Epithelial cell of esophagus (primary cell): ENCODE measurements around the gene SCRN3.
"Not testable (repeated sequence)": the region's sequence is repeated elsewhere in the genome, so short reads cannot be mapped to it uniquely, and the experiment has no call there.

Experiments used
- DNase-seq: peaks from one replicate; pipeline ENCODE4 v3.0.0; 2010; ENCODE audit warnings: low read depth
- H3K4me3 ChIP-seq: 2 replicates; pipeline ENCODE4 v1.5.1; 2011; ENCODE audit warnings: mild to moderate bottlenecking, low read length, control low read depth
- TF ChIP-seq, protein P1 (sequence below): IDR thresholded peaks from 2 replicates; pipeline ENCODE4 v1.5.1; 2011; ENCODE audit warnings: low read depth, mild to moderate bottlenecking, low read length, control low read depth, inconsistent platforms; ENCODE audit not compliant: insufficient read depth; ENCODE audit errors: missing control alignments

The SCRN3 gene

GRCh38 chr2:174392706-174393105 lies 2.8 kb upstream of the SCRN3 start:
- no peak overlapping the region for H3K4me3 ChIP-seq
- TF ChIP-seq, protein P1, sequence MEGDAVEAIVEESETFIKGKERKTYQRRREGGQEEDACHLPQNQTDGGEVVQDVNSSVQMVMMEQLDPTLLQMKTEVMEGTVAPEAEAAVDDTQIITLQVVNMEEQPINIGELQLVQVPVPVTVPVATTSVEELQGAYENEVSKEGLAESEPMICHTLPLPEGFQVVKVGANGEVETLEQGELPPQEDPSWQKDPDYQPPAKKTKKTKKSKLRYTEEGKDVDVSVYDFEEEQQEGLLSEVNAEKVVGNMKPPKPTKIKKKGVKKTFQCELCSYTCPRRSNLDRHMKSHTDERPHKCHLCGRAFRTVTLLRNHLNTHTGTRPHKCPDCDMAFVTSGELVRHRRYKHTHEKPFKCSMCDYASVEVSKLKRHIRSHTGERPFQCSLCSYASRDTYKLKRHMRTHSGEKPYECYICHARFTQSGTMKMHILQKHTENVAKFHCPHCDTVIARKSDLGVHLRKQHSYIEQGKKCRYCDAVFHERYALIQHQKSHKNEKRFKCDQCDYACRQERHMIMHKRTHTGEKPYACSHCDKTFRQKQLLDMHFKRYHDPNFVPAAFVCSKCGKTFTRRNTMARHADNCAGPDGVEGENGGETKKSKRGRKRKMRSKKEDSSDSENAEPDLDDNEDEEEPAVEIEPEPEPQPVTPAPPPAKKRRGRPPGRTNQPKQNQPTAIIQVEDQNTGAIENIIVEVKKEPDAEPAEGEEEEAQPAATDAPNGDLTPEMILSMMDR = no peak
- DNase-seq = peak; percentile 70

GRCh38 chr2:174395969-174396630 lies 570 bp downstream of the SCRN3 start:
- peak overlapping the region; percentile 86 for H3K4me3 ChIP-seq
- TF ChIP-seq, protein P1 = no peak
- peak; percentile 40 for DNase-seq

DNA sequence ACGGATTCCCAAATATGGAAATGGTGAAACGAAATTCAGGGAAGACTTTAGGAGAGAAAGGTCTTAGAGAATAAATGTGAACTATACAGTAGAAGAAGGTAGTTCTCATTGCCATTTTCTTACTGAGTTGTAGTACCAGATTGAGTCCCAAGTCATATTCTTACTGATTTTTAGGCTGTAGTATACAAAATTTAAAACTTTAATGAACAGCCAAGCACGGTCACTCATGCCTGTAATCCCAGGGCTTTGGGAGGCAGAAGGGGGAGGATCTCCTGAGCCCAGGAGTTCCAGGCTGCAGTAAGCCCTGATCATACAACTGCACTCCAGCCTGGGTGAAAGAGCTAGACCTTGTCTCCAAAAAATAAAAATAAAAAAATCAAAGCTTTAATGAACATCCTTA lies 2.2 kb downstream of the SCRN3 start:
- H3K4me3 ChIP-seq = no peak overlapping the region
- DNase-seq = no peak
- TF ChIP-seq, protein P1 = no peak

DNA sequence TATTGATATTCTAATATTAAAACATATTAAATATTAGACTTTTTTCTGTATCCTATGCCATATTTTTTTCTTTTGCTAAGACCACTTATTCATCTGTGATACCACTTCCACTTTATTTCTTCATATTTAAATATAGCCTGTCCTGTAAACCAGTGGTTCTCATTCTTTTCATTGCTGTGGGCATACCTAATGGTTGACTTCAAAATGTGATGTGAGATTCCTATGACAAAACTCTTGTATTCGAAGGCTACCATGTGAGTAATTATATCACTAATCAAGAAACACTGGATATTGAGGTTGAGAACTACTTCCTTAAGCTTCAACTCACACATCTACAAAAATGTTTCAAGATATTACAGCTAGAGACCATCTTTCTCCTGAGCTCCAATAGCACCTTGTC lies 3.6 kb downstream of the SCRN3 start:
- no peak for DNase-seq
- TF ChIP-seq, protein P1 = no peak

GRCh38 chr2:174400853-174401252 lies 5.3 kb downstream of the SCRN3 start:
- no peak overlapping the region for H3K4me3 ChIP-seq
- DNase-seq = no peak
- TF ChIP-seq, protein P1 = no peak

More for the DNA sequence above, 3.6 kb downstream of the SCRN3 start:
- no peak overlapping the region for H3K4me3 ChIP-seq

GRCh38 chr2:174403628-174404027 lies 8.1 kb downstream of the SCRN3 start:
- DNase-seq = no peak
- TF ChIP-seq, protein P1 = no peak
- H3K4me3 ChIP-seq = no peak overlapping the region

DNA sequence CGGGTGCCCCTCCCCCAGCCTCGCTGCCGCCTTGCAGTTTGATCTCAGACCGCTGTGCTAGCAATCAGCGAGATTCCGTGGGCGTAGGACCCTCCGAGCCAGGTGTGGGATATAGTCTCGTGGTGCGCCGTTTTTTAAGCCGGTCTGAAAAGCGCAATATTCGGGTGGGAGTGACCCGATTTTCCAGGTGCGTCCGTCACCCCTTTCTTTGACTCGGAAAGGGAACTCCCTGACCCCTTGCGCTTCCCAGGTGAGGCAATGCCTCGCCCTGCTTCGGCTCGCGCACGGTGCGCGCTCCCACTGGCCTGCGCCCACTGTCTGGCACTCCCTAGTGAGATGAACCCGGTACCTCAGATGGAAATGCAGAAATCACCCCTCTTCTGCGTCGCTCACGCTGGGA lies 14.5 kb downstream of the SCRN3 start:
- not testable (repeated sequence) for DNase-seq
- peak overlapping the region; percentile 38 for H3K4me3 ChIP-seq
